K562 (cell line): ENCODE results near the gene DCTN5. TPM values are rescaled to one million over a fixed set of nuclear protein-coding genes. Genes with fewer than 3 reads are reported as not detected.

Source experiments
- CAMTA2 ChIP-seq: fragments of 250-450 bp; sonication (Bioruptor Pico); conservative IDR thresholded peaks from 2 replicates; pipeline ENCODE4 v1.5.1; 2022
- CBX5 ChIP-seq: IDR thresholded peaks from 2 replicates; pipeline ENCODE4 v1.6.1; 2014; ENCODE audit warnings: low read depth, borderline replicate concordance
- CC2D1A ChIP-seq: fragments of 450-650 bp; IDR thresholded peaks from 2 replicates; pipeline ENCODE4 v1.6.1; 2017; ENCODE audit warnings: mild to moderate bottlenecking
- COPS2 ChIP-seq: fragments of 450-650 bp; conservative IDR thresholded peaks from 2 replicates; pipeline ENCODE4 v1.6.1; 2016; ENCODE audit warnings: mild to moderate bottlenecking, moderate library complexity
- ELF1 ChIP-seq: fragments of 200-800 bp; sonication (Bioruptor generic); IDR thresholded peaks from 2 replicates; pipeline ENCODE4 v1.6.1; 2016; ENCODE audit warnings: missing genetic modification characterization, missing compliant biosample characterization
- ESRRA ChIP-seq: fragments of 450-650 bp; IDR thresholded peaks from 2 replicates; pipeline ENCODE4 v1.6.1; 2014; ENCODE audit warnings: low read depth, mild to moderate bottlenecking, moderate library complexity, borderline replicate concordance
- ETV1 ChIP-seq: fragments of 450-650 bp; conservative IDR thresholded peaks from 2 replicates; pipeline ENCODE4 v1.6.1; 2016; ENCODE audit warnings: missing genetic modification characterization, control low read depth, low read depth, missing compliant biosample characterization
- FOXP4 ChIP-seq: sonication (generic); formaldehyde crosslinking; IDR thresholded peaks from 2 replicates; pipeline ENCODE4 v1.8.0; 2022; ENCODE audit warnings: mild to moderate bottlenecking, missing genetic modification reagents, borderline replicate concordance
- FUS ChIP-seq: fragments of 200-400 bp; formaldehyde crosslinking; optimal IDR thresholded peaks from 2 replicates; pipeline ENCODE3; 2017; ENCODE audit warnings: low read depth, low read length
- MIER1 ChIP-seq: fragments of 450-650 bp; IDR thresholded peaks from 2 replicates; pipeline ENCODE4 v1.6.1; 2016; ENCODE audit warnings: antibody characterized with exemption, mild to moderate bottlenecking, low read depth
- NEUROD1 ChIP-seq: fragments of 150-350 bp; IDR thresholded peaks from 2 replicates; pipeline ENCODE4 v1.6.1; 2014; ENCODE audit warnings: borderline replicate concordance, low read length, low read depth; ENCODE audit not compliant: partially characterized antibody
- POLR2H ChIP-seq: IDR thresholded peaks from 2 replicates; pipeline ENCODE4 v1.6.1; 2016; ENCODE audit warnings: missing genetic modification characterization, low read depth, mild to moderate bottlenecking, control low read depth, missing compliant biosample characterization, moderate library complexity
- SETDB1 ChIP-seq: IDR thresholded peaks from one replicate; pipeline ENCODE4 v1.6.1; 2012; ENCODE audit warnings: low read length, control low read depth, inconsistent platforms
- SIX5 ChIP-seq, 2 experiments: IDR thresholded peaks; 2 replicates each; pipeline ENCODE4 v1.6.1; 2011; ENCODE audit warnings: low read length in 2 of 2, borderline replicate concordance in 1 of 2, low read depth in 1 of 2, mild to moderate bottlenecking in 1 of 2, moderate library complexity in 1 of 2; ENCODE audit not compliant: insufficient read depth in 1 of 2
- SMARCA4 ChIP-seq: fragments of 450-650 bp; IDR thresholded peaks from 2 replicates; pipeline ENCODE4 v1.6.1; 2016
- SRSF7 ChIP-seq: fragments of 200-400 bp; formaldehyde crosslinking; optimal IDR thresholded peaks from 2 replicates; pipeline ENCODE3; 2017; ENCODE audit warnings: mild to moderate bottlenecking, low read depth, low read length
- TEAD1 ChIP-seq, 2 experiments: fragments of 450-650 bp in 1 of 2; sonication (generic) in 1 of 2; formaldehyde crosslinking; IDR thresholded peaks; 2 replicates each; pipeline versions ENCODE4 v1.4.0 to v1.8.0; 2020 to 2022; ENCODE audit warnings: mild to moderate bottlenecking in 2 of 2, missing genetic modification reagents in 1 of 2
- ZNF165 ChIP-seq: fragments of 250-450 bp; sonication (Bioruptor Pico); IDR thresholded peaks from 2 replicates; pipeline ENCODE4 v1.4.0; 2020; ENCODE audit warnings: borderline replicate concordance
- ZNF24 ChIP-seq: fragments of 450-650 bp; IDR thresholded peaks from 2 replicates; pipeline ENCODE4 v1.6.1; 2016
- ZNF717 ChIP-seq: fragments of 250-450 bp; sonication (Bioruptor Pico); IDR thresholded peaks from 2 replicates; pipeline ENCODE4 v1.5.0; 2021
- ZNF79 ChIP-seq: fragments of 250-450 bp; sonication (Bioruptor Pico); IDR thresholded peaks from 2 replicates; pipeline ENCODE4 v1.4.0; 2020; ENCODE audit warnings: low read depth, mild to moderate bottlenecking, moderate library complexity
- polyA plus RNA-seq, 8 experiments: library from polyadenylated mRNA; depleted of rRNA in 4 of 8; stranded (reverse) in 5 of 8; unstranded in 3 of 8; fragments of >200 nt; fragmentation: Nextera tagmentation in 2 of 8; fragmentation: Illumina TruSeq in 1 of 8; extraction: Ambion mirVana in 2 of 8; extraction: Trizol in 1 of 8; gene quantifications; 2 replicates each; pipeline versions ENCODE4 v1.2.1 to v1.2.3, GENCODE V29; 2011 to 2014; ENCODE audit warnings: inconsistent platforms in 1 of 8, missing spikeins in 1 of 8
- total RNA-seq, 7 experiments: library from RNA; depleted of rRNA in 6 of 7; stranded (reverse); fragments of >200 nt in 6 of 7; fragmentation: Illumina TruSeq in 2 of 7; extraction: Trizol in 2 of 7; gene quantifications; 2 replicates each; pipeline versions ENCODE4 v1.2.1 to v1.2.3, GENCODE V29; 2011 to 2021; ENCODE audit warnings: low replicate concordance in 1 of 7
- TF ChIP-seq, protein P1 (sequence below): fragments of 250-450 bp; sonication (Bioruptor Pico); IDR thresholded peaks from 2 replicates; pipeline ENCODE4 v1.4.0; 2020; ENCODE audit warnings: mild to moderate bottlenecking

Gene DCTN5
- total and polyA plus RNA-seq, 9 of the 15 experiments (the other 6 are each of a cell fraction or from before 2014, with no cell fraction given), result 35.8 to 149 (median 75.9) TPM

- 0 out of 2 replicates have a peak, but pooled peaks have one; percentile 31 for TF ChIP-seq ETV1 (tag)
- TF ChIP-seq FOXP4 (CRISPR knock-in tag), result no peak
- TF ChIP-seq ELF1 (tag), result no peak
- TF ChIP-seq POLR2H (tag), result no peak
- TF ChIP-seq ZNF717 (CRISPR knock-in tag), result no peak
- TF ChIP-seq NEUROD1, result no peak
- no peak for TF ChIP-seq ESRRA
- TF ChIP-seq CAMTA2 (CRISPR knock-in tag), result no peak
- TF ChIP-seq ZNF79 (CRISPR knock-in tag), result no peak
- TF ChIP-seq CC2D1A, result peak; percentile 85; the same call in 1 of the 2 replicates
- TF ChIP-seq COPS2, result no peak
- TF ChIP-seq ZNF24, result no peak
- TF ChIP-seq MIER1, result no peak
- TF ChIP-seq CBX5, result no peak
- TF ChIP-seq TEAD1 (CRISPR knock-in tag; IDR thresholded peaks at IDR 0.05), result no peak
- TF ChIP-seq, protein P1, sequence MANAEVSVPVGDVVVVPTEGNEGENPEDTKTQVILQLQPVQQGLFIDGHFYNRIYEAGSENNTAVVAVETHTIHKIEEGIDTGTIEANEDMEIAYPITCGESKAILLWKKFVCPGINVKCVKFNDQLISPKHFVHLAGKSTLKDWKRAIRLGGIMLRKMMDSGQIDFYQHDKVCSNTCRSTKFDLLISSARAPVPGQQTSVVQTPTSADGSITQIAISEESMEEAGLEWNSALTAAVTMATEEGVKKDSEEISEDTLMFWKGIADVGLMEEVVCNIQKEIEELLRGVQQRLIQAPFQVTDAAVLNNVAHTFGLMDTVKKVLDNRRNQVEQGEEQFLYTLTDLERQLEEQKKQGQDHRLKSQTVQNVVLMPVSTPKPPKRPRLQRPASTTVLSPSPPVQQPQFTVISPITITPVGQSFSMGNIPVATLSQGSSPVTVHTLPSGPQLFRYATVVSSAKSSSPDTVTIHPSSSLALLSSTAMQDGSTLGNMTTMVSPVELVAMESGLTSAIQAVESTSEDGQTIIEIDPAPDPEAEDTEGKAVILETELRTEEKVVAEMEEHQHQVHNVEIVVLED (CRISPR knock-in tag), result no peak
- peak; percentile 91 for TF ChIP-seq SMARCA4
- no peak for TF ChIP-seq ZNF165 (CRISPR knock-in tag)
- no peak for TF ChIP-seq SETDB1
- TF ChIP-seq FUS, result no peak
- no peak for TF ChIP-seq SIX5 (IDR thresholded peaks at IDR 0.05; ENCODE audit: borderline replicate concordance in 1 of 2, insufficient read depth in 1 of 2, low read depth in 1 of 2, low read length in 2 of 2)
- TF ChIP-seq SRSF7, result no peak
- TF ChIP-seq, all 486 proteins: peak for 65
Measured at GRCh38 chr16:23667355-23667659, 26.0 kb downstream of the DCTN5 start (continued).
